Lower leg skin (tissue), 4 donors: ENCODE results near the gene C5AR1. TPM values are rescaled to one million over a fixed set of nuclear protein-coding genes. Genes with fewer than 3 reads are reported as not detected.

Experiments used
- DNase-seq, 2 donors: peaks; one replicate each; pipeline ENCODE4 v3.0.0-alpha.2; 2019; ENCODE audit warnings: low spot score in 2 of 2
- H3K4me3 ChIP-seq: fragments of 200-600 bp; sonication (generic); 2 replicates; pipeline ENCODE4 v1.5.1; 2017; ENCODE audit warnings: mild to moderate bottlenecking, low read depth; ENCODE audit not compliant: poor library complexity, severe bottlenecking
- POLR2A ChIP-seq, 2 donors: fragments of 450-650 bp; IDR thresholded peaks; one replicate each; pipeline ENCODE4 v1.6.1; 2016 to 2017; ENCODE audit warnings: antibody characterized with exemption in 2 of 2, mild to moderate bottlenecking in 1 of 2, moderate library complexity in 1 of 2
- WGBS, 2 donors: methylation state at CpG; one replicate each; pipeline ENCODE4 v1.1.5; 2018; 5-methylcytosine and 5-hydroxymethylcytosine counted together
- intact Hi-C: fragments of 100-400 bp; cut with DNase I; formaldehyde crosslinking; loops from one replicate; pipeline ENCODE4 v1.15.0; 2023; ENCODE audit warnings: low total_unique reads
- total RNA-seq, 4 donors: library from RNA; depleted of rRNA; stranded (reverse); fragments of >200 nt; gene quantifications; one replicate each; pipeline ENCODE4 v1.1.0, GENCODE V29; 2016
- TF ChIP-seq, protein P1 (sequence below), 3 donors: fragments of 450-650 bp; IDR thresholded peaks; one replicate each; pipeline ENCODE4 v1.5.1; 2016; ENCODE audit warnings: antibody characterized with exemption in 3 of 3, mild to moderate bottlenecking in 3 of 3, moderate library complexity in 2 of 3

The C5AR1 gene
- total RNA-seq, 4 donors from 2014 or later, result 1.1 to 3.7 (median 2.0) TPM

GRCh38 chr19:47312366-47313006 is 2.8 kb downstream of the C5AR1 start:
- intact Hi-C loops, result no loop called here
- WGBS, 2 donors, result 89 to 91% methylated on average over 5 of the region's 5 CpGs
- no peak overlapping the region for H3K4me3 ChIP-seq
- TF ChIP-seq POLR2A (IDR thresholded peaks at IDR 0.05), result no peak
- TF ChIP-seq, protein P1, sequence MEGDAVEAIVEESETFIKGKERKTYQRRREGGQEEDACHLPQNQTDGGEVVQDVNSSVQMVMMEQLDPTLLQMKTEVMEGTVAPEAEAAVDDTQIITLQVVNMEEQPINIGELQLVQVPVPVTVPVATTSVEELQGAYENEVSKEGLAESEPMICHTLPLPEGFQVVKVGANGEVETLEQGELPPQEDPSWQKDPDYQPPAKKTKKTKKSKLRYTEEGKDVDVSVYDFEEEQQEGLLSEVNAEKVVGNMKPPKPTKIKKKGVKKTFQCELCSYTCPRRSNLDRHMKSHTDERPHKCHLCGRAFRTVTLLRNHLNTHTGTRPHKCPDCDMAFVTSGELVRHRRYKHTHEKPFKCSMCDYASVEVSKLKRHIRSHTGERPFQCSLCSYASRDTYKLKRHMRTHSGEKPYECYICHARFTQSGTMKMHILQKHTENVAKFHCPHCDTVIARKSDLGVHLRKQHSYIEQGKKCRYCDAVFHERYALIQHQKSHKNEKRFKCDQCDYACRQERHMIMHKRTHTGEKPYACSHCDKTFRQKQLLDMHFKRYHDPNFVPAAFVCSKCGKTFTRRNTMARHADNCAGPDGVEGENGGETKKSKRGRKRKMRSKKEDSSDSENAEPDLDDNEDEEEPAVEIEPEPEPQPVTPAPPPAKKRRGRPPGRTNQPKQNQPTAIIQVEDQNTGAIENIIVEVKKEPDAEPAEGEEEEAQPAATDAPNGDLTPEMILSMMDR (IDR thresholded peaks at IDR 0.05), result no peak
- no peak for DNase-seq

DNA sequence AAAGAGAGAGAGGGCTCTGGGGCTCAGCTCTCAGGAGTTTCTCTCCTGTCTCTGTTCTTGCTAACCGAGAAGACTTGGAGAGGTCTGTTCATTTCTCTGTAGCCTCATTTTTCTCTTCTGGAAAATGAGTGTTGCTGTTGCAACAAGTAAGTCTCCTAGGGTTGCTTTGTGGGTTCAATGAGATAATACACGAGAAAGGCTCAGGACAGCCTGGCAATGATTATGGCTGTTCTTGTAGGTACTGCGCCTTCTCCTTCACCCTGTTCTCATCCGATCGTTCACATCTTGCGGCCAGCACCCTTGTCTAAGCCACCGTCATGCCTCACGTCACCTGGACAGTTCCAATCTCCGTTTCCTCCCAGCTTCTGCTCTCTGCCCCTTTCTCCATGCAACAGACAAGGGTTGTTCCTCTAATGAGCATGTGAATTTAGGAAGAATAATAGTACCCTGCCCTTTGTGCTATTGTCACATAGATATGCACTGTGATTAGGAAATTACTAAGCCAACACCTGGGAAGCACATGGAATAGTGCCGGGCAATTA is 4.2 kb downstream of the C5AR1 start:
- intact Hi-C loops, result no loop called here
- no peak for DNase-seq
- 80 to 82% methylated on average over 10 of the region's 10 CpGs for WGBS, 2 donors
- no peak for TF ChIP-seq POLR2A (IDR thresholded peaks at IDR 0.05)
- TF ChIP-seq, protein P1 (IDR thresholded peaks at IDR 0.05), result no peak
- H3K4me3 ChIP-seq, result no peak overlapping the region

- peak; percentile 86 to 94 for DNase-seq
- 31 to 40% methylated on average over 12 of the region's 12 CpGs for WGBS, 2 donors
- intact Hi-C loops, result no loop called here
- no peak overlapping the region for H3K4me3 ChIP-seq
- no peak for TF ChIP-seq POLR2A (IDR thresholded peaks at IDR 0.05)
- TF ChIP-seq, protein P1 (IDR thresholded peaks at IDR 0.05), result no peak
These were observed 5.6 kb downstream of the C5AR1 start for GRCh38 chr19:47315125-47315821.

DNA sequence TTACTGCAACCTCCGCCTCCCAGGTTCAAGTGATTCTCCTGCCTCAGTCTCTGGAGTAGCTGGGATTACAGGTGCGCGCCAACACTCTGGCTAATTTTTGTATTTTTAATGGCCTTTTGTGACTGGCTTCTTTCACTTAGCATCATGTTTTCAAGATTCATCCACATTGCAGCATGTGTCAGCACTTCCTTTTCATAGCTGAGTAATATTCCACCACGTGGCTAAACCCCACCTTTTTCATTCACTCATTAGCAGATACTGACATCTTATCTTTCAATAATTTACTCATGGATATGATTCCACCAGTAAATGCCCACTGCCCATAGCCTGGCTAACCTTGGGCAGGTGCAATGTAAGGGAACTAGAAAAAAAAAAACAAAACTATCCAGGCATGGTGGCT is 6.9 kb downstream of the C5AR1 start:
- 88 to 90% methylated on average over 4 of the region's 4 CpGs for WGBS, 2 donors
- TF ChIP-seq, protein P1 (IDR thresholded peaks at IDR 0.05), result no peak
- TF ChIP-seq POLR2A (IDR thresholded peaks at IDR 0.05), result no peak
- H3K4me3 ChIP-seq, result no peak overlapping the region
- DNase-seq, result no peak
- intact Hi-C loops, result no loop called here

- no peak for TF ChIP-seq POLR2A (IDR thresholded peaks at IDR 0.05)
- TF ChIP-seq, protein P1 (IDR thresholded peaks at IDR 0.05), result no peak
- intact Hi-C loops, result no loop called here
- no peak overlapping the region for H3K4me3 ChIP-seq
- 91 to 94% methylated on average over 46 of the region's 46 CpGs for WGBS, 2 donors
- DNase-seq, result no peak
These were observed 10.5 kb downstream of the C5AR1 start for GRCh38 chr19:47319923-47320871.
